Adrenal gland (tissue), 12 donors: ENCODE results near the gene CNST. TPM values are rescaled to one million over a fixed set of nuclear protein-coding genes. Genes with fewer than 3 reads are reported as not detected.

Experiments
- DNase-seq, 7 donors: peaks; one replicate each; pipeline ENCODE4 v3.0.0-alpha.2; 2019 to 2020
- H3K27ac ChIP-seq, 5 donors: fragments of 200-600 bp; sonication (generic) in 4 of 5; 1 replicate in 3 of 5; 2 replicates in 2 of 5; pipeline versions ENCODE4 v1.5.1 to v1.8.0; 2016 to 2020; ENCODE audit warnings: mild to moderate bottlenecking in 1 of 5
- H3K27me3 ChIP-seq: fragments of 200-600 bp; 2 replicates; pipeline ENCODE4 v1.8.0; 2021
- H3K36me3 ChIP-seq, 2 donors: fragments of 200-600 bp; replicated peaks in 1 of 2; 1 replicate in 1 of 2; 2 replicates in 1 of 2; pipeline versions ENCODE4 v1.5.1 to v1.8.0; 2018 to 2022
- H3K4me1 ChIP-seq, 2 donors: fragments of 200-600 bp; replicated peaks in 1 of 2; 1 replicate in 1 of 2; 2 replicates in 1 of 2; pipeline versions ENCODE4 v1.5.1 to v1.8.0; 2018 to 2021
- H3K4me3 ChIP-seq, 4 donors: fragments of 200-600 bp; sonication (generic) in 3 of 4; one replicate each; pipeline ENCODE4 v1.5.1; 2016 to 2018
- H3K9me3 ChIP-seq, 3 donors: fragments of 200-600 bp; sonication (generic) in 1 of 3; replicated peaks in 1 of 3; 1 replicate in 2 of 3; 2 replicates in 1 of 3; pipeline versions ENCODE4 v1.5.1 to v1.8.0; 2016 to 2021
- CTCF ChIP-seq, 6 experiments: fragments of 450-650 bp in 4 of 6; fragments of 200-600 bp in 2 of 6; sonication (generic) in 1 of 6; IDR thresholded peaks; 1 replicate in 5 of 6; 2 replicates in 1 of 6; pipeline versions ENCODE4 v1.5.1 to v1.8.0; 2016 to 2021; ENCODE audit warnings: antibody characterized with exemption in 6 of 6, mild to moderate bottlenecking in 2 of 6, moderate library complexity in 1 of 6
- POLR2A ChIP-seq, 2 donors: fragments of 450-650 bp; IDR thresholded peaks; one replicate each; pipeline ENCODE4 v1.6.1; 2017; ENCODE audit warnings: antibody characterized with exemption in 2 of 2, mild to moderate bottlenecking in 2 of 2, moderate library complexity in 1 of 2
- WGBS, 4 donors: extraction: QIAGEN DNeasy Blood & Tissue Kit in 2 of 4; methylation state at CpG; one replicate each; pipeline versions ENCODE4 v1.1.5 to v1.1.7; 2013 to 2017; 5-methylcytosine and 5-hydroxymethylcytosine counted together
- intact Hi-C, 2 donors: fragments of 100-400 bp; cut with DNase I; formaldehyde crosslinking; loops; one replicate each; pipeline versions ENCODE4 v1.14.1 to v1.15.0; 2022 to 2023
- polyA plus RNA-seq, 3 donors: library from polyadenylated mRNA; stranded (reverse); fragments of 200-250 nt in 2 of 3; fragments of 350-450 nt in 1 of 3; fragmentation: Illumina TruSeq in 1 of 3; extraction: RNeasy Lipid Tissue Mini Kit (QIAGEN cat#74804) in 1 of 3; gene quantifications; one replicate each; pipeline ENCODE4 v1.2.3, GENCODE V29; 2013 to 2014
- total RNA-seq, 9 donors: library from RNA; depleted of rRNA in 4 of 9; stranded (reverse); fragments of >200 nt in 4 of 9; fragments of 120-200 nt in 1 of 9; fragmentation: NEBNext Ultra II Directional in 1 of 9; extraction: Animal tissue kit (Norgen Biotek cat#: 25700) in 1 of 9; gene quantifications; one replicate each; pipeline versions ENCODE4 v1.1.0 to v1.2.4, GENCODE V29; 2013 to 2023
- donor health status: healthy with polysubstance abuse.
- donor health status: Bipolar disorder and iron deficiency.
- donor health status: DM: yes; HTN: yes; CAD: no.
- donor health status: DM: no; HTN: no; CAD: no.
- donor health status: DM: no; HTN: no; CAD: no.
- donor health status: DM: yes; HTN: yes; CAD: no.

Gene CNST
- total and polyA plus RNA-seq, 12 donors = 11.4 to 85.6 (median 47.3) TPM

GRCh38 chr1:246534114-246534513 lies 32.1 kb upstream of the CNST start:
- Histone ChIP-seq H3K9me3 (no peaks in the 10 kb centered on the region), H3K27me3 (no peaks in the 10 kb centered on the region), H3K4me3 (no peak overlapping the region), H3K27ac (no peak overlapping the region), H3K4me1 (no peaks in the 10 kb centered on the region), H3K36me3 (no peaks in the 10 kb centered on the region)
- TF ChIP-seq POLR2A (IDR thresholded peaks at IDR 0.05) (no peak), CTCF (IDR thresholded peaks at IDR 0.05) (no peak)
- 80 to 95% (median 87%) methylated on average over 1 of the region's 1 CpG for WGBS, 4 donors
- intact Hi-C loops = no loop called here
- DNase-seq = no peak

- 73 to 83% (median 80%) methylated on average over 7 of the region's 7 CpGs for WGBS, 4 donors
- Histone ChIP-seq H3K4me3 (no peak overlapping the region), H3K36me3 (peaks cover 0 to 29% of the 10 kb centered on the region in 2 donors), H3K9me3 (no peaks in the 10 kb centered on the region), H3K4me1 (no peaks in the 10 kb centered on the region), H3K27me3 (no peaks in the 10 kb centered on the region), H3K27ac (no peak overlapping the region)
- DNase-seq = no peak
- intact Hi-C loops = no loop called here
- TF ChIP-seq POLR2A (IDR thresholded peaks at IDR 0.05) (no peak), CTCF (IDR thresholded peaks at IDR 0.05) (no peak)
Observed at GRCh38 chr1:246537441-246537840, 28.8 kb upstream of the CNST start.

GRCh38 chr1:246537887-246538286 lies 28.4 kb upstream of the CNST start:
- intact Hi-C loops = no loop called here

GRCh38 chr1:246540738-246541491 lies 25.3 kb upstream of the CNST start:
- Histone ChIP-seq H3K27ac (no peak overlapping the region), H3K27me3 (no peaks in the 10 kb centered on the region), H3K4me3 (no peak overlapping the region), H3K4me1 (no peaks in the 10 kb centered on the region), H3K9me3 (no peaks in the 10 kb centered on the region), H3K36me3 (peaks cover 0 to 55% of the 10 kb centered on the region in 2 donors)
- TF ChIP-seq CTCF (IDR thresholded peaks at IDR 0.05) (no peak), POLR2A (IDR thresholded peaks at IDR 0.05) (no peak)
- no peak for DNase-seq
- 86 to 89% (median 87%) methylated on average over 7 of the region's 7 CpGs for WGBS, 4 donors
- intact Hi-C loops = no loop called here

More at GRCh38 chr1:246537887-246538286, 28.4 kb upstream of the CNST start:
- WGBS, 4 donors = 93 to 96% (median 94%) methylated on average over 3 of the region's 3 CpGs
- DNase-seq = no peak
- Histone ChIP-seq H3K9me3 (no peaks in the 10 kb centered on the region), H3K4me3 (no peak overlapping the region), H3K27me3 (no peaks in the 10 kb centered on the region), H3K36me3 (peaks cover 0 to 33% of the 10 kb centered on the region in 2 donors), H3K4me1 (no peaks in the 10 kb centered on the region), H3K27ac (no peak overlapping the region)
- TF ChIP-seq POLR2A (IDR thresholded peaks at IDR 0.05) (no peak), CTCF (IDR thresholded peaks at IDR 0.05) (no peak)
